GM21423 (cell line): ENCODE measurements around the gene PDE1C.
"Not testable (repeated sequence)": the region's sequence is repeated elsewhere in the genome, so short reads cannot be mapped to it uniquely, and the experiment has no call there.

ENCODE experiments used
- ATAC-seq: cut with Tn5 transposase; IDR thresholded peaks from one replicate; pipeline ENCODE4 v1.9.1; 2021; ENCODE audit warnings: mild to moderate bottlenecking, moderate library complexity; ENCODE audit not compliant: unreplicated experiment

Gene PDE1C

DNA sequence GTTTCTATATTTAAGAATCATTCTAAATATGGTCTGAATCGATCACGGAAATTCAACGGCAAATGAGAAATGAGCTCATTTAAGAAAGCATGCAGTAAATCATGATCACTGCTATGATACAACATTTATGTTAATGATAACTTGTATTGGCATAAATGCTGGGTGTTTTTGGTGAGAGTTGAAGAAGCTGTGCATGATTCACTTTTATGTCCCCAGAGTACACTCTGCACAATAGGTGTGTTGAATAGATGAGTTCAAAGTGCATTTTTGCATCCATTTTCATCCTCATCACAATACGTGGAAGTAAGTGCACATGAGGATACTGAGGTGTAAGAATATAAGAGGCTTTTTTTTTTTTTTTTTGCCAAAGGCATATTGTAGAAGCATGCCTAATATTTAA, 213.9 kb downstream of the PDE1C start:
- no peak for ATAC-seq

- no peak for ATAC-seq
Measured at GRCh38 chr7:31855530-31855929, 214.7 kb downstream of the PDE1C start.

GRCh38 chr7:31853380-31853779, 216.8 kb downstream of the PDE1C start:
- no peak for ATAC-seq

DNA sequence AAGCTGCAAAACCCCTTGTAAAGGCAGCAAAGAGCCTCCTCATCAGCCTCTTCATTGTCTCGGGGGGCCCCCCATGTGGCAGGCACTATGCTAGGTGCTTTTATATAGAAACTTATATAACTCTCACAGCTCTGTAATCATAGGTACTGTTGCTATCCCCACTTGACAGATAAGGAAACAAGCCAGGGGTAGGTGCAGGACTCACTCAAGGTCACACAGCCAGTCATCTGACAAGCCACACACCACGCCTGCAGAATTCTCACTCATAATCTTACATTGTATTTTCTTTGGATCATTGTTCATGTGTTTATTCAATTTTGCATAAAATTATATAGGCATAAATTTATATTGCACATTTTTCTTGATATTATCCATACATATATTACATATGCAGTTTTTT, 217.7 kb downstream of the PDE1C start:
- ATAC-seq = no peak

DNA sequence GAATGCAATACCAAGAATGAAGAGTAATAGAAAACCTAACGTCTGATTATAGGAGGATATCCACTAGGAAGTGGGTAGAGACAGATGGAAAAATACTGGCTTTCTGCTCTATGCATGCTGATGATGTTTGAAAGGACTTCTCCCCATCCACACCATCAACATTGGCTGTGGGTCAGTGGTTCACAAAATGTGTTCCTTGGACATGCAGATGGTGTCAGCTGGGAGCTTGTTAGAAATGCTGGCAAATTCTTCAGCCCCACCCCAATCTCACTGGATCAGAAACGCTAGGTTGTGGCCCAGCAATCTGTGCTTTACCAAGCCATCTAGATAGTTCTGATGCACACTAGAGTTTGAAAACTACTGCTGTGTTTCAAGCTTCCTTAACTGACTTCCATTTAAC, 219.1 kb downstream of the PDE1C start:
- no peak for ATAC-seq

DNA sequence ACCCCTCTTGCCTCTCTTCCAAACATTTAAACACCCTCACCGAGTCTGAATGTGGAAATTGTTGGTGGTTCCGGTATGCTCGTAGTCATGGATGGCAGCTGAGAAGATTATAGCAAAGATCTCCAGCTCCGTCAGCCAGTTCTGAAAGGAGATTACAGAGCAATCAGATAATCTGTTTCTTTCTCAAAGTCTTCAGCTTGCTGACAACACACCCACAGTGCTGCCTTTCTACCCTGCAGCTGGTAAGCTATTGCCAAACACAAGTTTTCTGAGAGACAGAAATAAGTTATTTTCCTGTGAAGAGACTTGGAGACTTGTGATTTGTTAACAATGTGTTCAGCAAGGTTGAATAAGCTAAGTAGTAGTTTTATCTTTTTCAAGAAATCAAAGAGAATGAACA, 219.6 kb downstream of the PDE1C start:
- ATAC-seq = no peak

DNA sequence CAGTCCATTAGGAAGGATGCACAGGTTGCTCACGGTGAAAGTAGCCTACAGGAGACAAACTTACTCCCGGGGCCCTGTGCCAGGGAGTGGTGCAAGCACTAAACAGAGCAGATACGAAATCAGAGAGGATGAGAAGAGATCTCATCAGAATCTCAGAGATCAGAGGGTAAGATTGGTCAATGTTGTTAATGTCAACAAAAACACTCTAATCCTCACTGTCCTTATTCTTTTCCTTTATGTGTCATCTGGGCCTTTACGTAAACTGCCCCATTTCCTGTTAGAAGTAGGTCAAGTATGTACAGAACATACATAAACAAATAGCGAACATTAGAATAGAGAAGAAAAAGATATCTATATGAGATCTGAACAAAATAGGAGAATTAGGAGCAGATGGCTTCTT, 220.1 kb downstream of the PDE1C start:
- no peak for ATAC-seq

GRCh38 chr7:31835471-31835870, 234.7 kb downstream of the PDE1C start:
- no peak for ATAC-seq

- not testable (repeated sequence) for ATAC-seq
Measured at GRCh38 chr7:31833625-31834024, 236.6 kb downstream of the PDE1C start.

DNA sequence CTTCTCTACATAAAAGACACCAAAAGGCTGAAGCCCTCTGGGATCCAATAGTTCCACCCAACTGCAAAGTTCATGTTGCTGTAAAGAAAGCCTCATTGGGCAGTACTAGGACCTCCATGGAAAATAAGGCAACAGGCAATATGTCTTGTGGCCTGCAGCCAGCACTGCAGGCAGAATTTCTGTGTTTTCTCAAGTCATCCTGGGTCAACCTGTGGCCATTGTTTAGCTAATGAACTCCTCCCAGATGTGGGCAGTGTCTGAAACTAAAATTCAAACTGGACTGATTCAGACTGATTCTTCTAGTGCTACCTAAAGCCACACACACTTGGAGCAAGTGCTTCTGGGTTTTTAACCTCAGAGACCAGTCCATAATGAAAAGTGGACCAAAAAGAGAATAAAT, 241.7 kb downstream of the PDE1C start:
- no peak for ATAC-seq

DNA sequence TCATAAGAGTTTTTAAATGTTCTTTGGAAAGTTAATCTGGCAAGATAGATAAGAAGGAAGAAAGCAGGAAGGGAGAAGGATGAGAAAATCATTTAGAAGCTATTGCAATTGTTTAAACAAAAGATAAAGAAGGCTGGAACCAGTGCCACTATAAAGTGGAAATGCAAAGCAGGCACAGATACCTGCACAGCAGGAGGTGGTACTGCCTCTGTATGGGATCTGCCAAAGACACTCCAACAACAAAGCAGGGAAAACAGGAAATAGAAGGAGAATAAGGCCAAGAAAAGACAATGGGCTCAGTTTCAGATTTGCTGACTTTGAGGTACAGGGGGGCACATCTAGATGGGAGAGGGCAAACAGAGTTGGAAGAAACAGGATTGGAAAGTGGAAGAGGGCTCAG, 244.6 kb downstream of the PDE1C start:
- ATAC-seq = no peak

DNA sequence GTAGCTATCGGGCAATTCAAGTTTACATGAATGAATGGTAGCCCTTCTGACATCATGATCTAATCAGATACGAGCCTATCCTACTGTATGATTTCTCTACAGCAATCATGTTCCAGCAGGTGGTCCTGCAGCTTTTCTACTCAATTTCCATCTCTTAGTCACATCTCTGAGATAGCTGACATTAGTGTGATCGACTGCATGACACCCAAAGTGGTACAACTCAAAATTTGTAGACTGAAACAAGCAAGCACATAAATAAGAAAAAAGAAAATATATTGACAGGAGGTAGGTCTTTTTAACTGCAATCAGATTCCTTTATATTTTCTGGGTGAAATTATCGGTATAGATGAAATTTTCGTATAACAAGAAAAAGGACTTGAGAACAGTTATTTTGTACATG, 251.2 kb downstream of the PDE1C start:
- ATAC-seq = no peak

- ATAC-seq = no peak
Measured at GRCh38 chr7:31816810-31817209, 253.4 kb downstream of the PDE1C start.

DNA sequence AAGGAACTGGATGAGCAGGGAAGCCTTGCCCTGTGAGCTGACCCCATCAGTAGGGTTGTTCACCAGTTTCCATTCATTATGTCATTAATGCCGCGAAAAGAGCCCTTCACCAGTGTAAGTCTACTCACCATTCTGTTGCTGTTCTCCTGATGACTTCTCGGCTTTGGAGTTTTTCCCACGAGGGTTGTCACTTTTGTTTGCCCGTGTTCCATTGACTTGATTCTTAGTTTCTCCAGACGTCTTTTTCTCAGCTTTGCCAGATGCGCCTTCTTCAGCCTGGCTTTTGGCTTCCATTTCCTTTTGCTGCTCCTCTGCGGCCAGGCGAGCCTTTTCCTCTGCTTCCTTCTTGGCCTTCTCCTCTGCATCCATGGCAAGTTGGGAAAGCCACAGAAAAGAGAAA, 254.4 kb downstream of the PDE1C start:
- ATAC-seq = no peak

DNA sequence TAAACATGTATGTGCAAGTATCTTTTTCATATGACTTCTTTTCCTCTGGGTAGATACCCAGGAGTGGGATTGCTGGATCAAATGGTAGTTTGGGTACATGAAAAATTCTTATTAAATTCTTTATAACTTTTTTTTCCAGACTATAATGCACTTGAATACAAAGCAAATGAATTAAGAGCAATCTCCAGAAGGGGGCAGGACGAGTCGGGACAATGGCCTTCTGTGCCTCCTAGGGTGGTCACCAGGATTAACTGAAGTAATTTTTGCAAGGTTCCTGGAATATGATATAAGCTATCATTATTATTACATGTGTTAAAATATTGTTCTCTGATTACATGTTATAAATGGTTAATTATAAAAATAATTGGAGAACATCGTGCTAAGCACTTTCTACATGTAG, 256.0 kb downstream of the PDE1C start:
- ATAC-seq = no peak

GRCh38 chr7:31811650-31812461, 258.4 kb downstream of the PDE1C start:
- peak; percentile 56 for ATAC-seq

DNA sequence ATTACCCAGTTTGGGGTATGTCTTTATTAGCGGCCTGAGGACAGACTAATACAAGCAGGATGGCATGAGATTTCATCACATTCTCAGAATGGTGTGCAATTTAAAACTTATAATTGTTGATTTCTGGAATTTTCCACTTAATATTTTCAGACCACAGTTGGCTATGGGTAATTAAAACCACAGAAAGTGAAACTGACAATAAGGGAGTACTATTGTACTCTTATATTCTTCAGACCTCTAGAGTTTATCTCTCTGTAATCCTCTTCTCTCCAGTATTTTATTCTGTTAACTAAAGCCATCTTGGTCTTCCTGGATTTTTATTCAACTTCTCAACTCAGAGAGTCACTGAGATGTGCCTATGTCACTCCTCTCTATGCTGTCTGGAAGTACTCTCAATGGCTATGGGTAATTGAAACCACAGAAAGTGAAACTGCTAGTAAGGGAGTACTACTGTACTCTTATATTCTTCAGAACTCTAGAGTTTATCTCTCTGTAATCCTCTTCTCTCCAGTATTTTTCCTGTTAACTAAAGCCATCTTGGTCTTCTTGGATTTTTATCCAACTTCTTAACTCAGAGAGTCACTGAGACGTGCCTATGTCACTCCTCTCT, 264.9 kb downstream of the PDE1C start:
- peak; percentile 85 for ATAC-seq

DNA sequence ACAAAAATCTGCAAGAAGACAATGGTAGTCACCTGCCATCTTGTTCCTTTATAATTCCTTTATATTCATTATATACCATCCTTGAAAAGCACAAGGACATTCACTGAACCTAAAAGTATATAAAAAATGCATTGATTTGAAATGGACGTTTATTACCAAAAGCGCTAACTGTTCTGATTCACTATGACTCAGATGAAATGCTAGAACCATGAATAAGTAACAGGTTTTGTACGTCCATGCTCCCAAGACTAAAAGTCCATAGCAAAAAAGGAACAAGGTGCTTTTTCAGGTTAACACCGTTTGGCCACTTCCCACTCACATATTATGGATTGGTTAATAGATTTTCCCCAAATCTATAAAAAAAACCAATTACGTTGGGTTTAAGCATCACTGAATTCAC, 273.8 kb downstream of the PDE1C start:
- ATAC-seq = no peak

- ATAC-seq = no peak
Measured at GRCh38 chr7:31794851-31795344, 275.3 kb downstream of the PDE1C start.

- ATAC-seq = no peak
Measured at GRCh38 chr7:31791881-31792280, 278.3 kb downstream of the PDE1C start.

DNA sequence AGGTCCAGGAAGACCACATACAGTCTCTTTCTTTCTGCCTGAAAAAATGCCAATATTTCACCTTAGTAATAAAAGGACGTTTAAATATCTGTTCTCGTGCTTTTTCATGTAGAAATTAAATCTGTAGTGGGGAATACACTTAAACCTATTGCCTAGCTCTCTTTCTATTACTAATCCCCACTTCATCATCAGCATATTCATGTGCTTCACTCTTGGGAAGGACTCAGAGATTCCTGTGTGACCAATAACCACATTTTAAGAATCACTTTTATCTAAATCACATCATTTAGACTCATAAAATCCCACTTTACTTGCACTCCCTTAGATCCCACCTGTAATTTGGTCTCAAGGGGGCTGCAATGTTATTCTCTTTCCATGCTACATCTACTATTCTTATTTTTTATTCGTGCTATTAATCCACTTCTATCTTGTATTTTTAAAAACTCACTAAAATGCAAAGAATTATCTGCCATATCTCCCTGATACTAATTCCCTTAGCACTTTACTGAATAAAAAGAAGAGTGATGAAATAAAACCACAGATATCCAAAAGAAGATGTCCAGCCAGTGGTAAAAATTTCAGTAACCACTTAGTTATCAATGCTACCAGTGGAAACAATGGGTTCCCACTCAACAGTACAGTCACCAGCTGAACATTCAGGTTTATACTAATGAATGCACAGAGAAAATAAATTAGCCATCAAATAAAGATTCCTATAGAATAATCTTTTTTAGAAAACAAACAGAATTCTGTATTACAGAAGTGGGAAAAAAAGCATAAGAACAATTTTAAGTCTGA, 281.1 kb downstream of the PDE1C start:
- no peak for ATAC-seq

- ATAC-seq = no peak
Measured at GRCh38 chr7:31788445-31788844, 281.8 kb downstream of the PDE1C start.
